Measurements from ENCODE around the gene SLC22A17.
"Not testable (repeated sequence)": the region's sequence is repeated elsewhere in the genome, so short reads cannot be mapped to it uniquely, and the experiment has no call there.

The SLC22A17 gene

DNA sequence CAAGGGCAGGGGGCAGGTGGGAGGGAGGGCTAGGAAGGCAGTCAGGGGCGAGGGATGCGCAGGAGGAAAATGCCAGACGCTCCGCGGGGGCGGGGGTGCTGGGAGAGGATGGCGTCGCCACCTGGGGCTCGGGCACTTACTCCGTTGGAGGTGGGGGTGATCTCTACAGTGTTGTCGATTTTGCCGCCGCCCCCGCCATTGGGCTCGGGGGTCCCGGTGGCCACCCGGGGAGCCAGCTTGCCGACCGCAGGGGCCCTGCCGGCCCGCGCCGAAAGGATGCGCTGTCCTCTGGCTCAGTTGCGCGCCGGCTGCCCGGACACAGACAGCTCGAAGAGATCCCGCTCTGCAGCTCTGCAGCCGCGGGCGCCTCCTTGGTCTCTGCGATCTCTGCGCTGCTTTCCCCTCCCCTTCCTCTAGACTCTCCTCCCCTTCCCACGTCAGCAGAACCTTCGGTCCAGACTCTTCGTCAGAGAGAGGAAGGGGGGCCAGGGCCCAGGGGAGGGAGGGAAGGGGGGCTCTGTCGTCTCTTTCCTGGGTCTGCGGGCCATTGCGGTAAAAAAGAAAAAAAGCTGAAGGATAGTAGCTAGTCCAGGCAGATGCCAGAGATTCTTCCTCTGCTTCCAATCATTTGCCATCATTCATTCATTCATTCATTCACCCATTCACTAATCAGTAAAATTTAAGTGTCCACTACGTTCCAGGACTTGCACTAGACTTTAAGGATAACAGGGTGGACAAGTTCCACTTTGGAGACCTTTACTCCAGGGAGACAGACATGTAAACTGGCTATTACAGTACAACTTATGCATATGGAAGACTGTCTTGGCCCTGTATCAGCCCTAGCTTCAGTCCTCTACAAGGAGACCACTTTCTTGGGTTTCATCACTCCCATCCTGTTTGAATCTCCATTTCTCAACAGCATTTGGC is at the start of gene SLC22A17:
Gene SLC22A17 (minus strand): TSS at position 382 of the 927 bp plus-strand sequence.
- DNase-seq, result peak in 2 of 3 experiments; percentile 86 to 91

DNA sequence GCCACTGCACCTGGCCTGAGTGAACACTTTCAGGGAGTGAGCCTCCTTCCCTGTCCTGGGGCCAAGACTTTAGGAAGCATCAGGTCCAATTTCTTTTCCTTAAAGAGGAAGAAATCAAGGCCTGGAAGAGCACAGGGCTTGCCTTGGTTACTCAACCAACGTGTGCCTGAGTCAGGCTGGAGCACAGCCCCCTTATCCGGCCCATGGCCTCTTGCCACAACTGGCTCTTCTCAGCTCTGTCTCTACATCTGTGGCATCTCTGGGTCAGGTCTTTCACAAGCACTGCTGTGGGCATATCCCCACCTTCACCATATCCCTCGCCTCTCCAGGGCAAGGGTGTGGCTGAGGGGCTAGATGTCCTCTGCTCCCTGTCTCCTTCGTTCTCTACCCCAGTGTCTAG is 48.6 kb upstream of the SLC22A17 start:
- DNase-seq, result no peak

DNA sequence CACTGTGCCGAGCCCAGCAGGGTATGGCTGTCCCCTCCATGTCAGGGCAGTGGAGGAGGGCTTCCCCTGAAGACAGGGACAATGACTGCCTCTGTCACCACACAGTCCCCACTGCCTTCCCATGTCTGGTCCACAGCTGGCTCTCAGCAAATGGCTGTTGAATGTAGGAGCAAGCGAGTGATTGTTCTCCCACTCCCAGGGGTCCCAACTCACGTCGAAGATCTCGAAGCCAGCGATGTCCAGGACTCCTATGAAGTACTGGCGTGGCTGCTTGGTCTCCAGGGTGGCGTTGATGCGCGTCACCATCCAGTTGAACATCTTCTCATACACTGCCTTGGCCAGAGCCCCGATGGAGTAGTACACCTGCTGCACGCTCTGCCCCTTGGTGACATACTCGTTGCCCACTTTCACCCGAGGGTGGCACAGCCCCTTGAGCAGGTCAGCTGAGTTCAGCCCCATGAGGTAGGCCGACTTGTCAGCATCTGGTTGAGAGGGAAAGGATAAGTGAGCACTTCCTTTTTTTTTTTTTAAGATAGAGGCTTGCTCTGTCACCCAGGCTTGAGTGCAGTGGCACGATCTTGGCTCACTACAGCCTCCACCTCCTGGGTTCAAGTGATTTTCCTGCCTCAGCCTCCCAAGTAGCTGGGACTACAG is 47.9 kb upstream of the SLC22A17 start:
- DNase-seq, result not testable (repeated sequence)

DNA sequence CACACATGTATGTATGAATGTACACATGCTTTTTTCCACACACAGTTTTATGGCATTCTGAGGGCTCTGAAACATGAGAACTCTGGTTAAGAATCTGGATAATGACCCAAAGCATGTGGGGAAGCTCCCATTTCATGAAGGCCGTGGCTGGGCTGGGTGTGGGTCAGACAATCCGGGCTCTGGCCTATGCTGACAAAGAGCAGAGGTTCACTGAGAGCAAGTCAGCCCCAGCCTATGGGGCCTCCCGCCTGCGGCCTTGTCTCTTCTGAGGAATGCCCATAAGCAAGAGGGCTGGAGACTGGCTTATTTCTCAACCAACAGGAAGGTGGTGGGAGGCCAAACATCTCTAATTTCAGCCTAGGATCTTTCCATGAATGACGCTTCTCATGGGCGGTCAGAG is 46.9 kb upstream of the SLC22A17 start:
- no peak for DNase-seq

DNA sequence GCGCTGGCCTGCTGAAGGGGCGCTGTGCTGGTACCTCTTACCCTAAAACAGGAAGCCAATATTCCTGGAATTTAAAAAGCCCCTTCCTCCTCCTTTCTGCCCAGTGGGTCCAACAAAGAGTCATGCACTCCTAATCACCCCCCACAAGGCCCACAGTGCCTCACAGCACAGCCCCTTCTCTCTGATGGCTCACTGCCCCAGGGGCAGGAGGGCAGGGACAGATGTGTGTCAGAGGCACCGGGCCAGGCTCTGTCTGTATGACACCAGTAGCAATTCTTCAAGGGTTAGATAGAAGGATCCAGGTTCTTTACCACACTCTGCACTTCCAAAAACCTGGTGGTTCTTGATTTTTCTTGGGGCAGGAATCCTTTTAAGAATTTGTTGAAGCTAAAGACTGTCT is 46.4 kb upstream of the SLC22A17 start:
- no peak for DNase-seq

DNA sequence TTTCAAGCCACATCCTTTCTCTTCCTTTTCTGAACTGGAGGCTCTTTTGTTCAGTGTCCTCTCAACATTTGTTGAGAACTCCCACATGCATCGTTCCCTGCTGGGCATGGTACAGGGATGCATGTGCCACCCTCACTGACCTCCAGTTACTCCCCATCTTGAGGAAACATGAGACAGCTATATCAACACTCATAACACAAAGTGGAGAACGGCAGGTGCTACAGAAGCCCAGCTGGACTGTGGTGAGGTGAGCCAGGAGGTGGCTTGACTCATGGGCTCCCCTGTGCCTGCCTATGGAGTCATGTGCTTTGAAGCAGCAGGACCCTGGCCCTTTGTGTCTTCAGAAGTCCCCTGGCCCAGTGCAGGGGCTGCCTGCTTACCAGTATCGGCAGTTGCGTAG is 45.7 kb upstream of the SLC22A17 start:
- DNase-seq, result peak; percentile 12 to 55 (median 12)

DNA sequence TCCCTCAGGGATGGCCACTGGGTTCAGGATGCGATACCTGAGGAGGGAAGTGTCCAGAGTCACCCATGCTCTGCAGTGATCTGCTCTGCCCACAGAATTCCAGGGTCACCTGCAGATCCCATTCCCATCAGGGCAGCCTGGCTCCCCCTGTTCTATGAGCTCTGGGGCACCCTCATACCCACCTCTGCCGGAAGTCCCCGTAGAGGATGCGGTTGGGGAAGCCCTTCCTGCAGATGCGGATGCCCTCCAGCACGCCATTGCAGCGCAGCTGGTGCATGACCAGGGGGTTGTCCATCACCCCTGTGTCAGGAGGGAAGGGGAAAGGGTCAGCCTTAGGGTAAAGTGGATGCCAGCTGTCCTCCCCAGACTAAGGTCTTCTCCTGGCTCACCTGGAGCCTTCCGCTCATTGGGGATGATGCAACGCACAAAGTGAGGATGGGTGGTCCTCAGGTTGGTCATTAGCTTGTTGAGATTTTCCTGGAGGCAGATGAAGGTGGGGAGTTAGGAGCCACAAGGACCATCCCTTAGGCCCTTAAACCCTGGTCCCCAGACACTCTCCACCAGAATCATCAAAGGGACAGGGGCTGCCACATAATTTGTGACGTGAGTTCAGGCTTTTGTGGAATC is 44.2 kb upstream of the SLC22A17 start:
- no peak for DNase-seq

DNA sequence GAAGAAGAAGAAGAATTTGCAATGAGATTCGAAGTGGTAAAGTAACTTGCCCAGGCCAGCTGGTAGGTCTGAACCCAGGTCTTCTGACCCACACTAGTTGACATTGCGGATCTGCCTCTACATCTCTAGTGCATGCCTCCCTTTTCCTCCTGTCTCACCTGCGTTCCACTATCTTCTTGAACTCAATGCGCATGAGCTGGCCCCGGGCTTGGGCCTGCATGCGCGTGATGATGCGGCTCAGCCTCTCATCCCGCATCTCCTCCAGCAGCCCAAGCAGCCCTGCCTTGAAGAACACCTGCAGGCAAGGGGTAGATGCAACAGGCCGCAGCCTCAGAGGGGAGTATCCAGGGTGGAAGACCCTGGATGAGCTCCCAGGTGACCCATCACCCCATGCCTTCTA is 43.4 kb upstream of the SLC22A17 start:
- DNase-seq, result no peak

DNA sequence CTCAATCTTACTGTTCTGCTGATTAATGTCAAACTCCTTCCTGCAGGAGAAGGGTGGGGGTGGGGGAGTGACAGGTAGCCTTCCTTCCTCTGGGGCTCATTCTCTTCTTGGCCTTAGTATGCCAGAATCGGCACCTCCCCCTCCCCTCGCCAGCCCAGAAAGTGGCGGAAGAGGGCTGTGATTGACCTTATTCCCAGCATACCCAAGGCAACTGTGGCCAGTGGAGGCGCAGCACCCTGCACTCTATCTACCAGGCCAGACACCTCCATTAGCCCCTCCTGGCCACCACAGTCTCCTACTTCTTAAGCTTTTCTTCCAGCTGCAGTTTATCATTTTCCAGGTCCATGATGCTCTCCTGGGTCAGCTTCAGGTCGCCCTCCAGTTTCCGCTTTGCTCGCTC is 39.9 kb upstream of the SLC22A17 start:
- no peak for DNase-seq

DNA sequence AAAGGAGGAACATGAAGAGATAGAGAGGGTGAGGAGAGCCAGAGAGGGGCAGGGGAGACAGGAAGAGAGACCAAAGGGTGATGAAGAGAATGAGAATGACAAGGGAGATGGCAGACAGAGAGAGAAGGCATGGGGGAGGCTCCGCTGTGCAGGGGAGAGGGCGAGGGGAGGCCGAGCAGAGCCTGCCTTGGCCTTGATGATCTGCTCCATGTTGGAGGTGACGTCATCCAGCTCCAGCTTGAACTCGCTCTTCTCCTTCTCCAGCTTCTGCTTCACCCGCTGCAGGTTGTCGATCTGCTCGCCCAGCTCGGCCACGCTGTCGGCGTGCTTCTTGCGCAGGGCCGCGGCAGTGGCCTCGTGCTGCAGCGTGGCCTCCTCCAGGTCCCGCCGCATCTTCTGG is 37.2 kb upstream of the SLC22A17 start:
- DNase-seq, result not testable (repeated sequence)

DNA sequence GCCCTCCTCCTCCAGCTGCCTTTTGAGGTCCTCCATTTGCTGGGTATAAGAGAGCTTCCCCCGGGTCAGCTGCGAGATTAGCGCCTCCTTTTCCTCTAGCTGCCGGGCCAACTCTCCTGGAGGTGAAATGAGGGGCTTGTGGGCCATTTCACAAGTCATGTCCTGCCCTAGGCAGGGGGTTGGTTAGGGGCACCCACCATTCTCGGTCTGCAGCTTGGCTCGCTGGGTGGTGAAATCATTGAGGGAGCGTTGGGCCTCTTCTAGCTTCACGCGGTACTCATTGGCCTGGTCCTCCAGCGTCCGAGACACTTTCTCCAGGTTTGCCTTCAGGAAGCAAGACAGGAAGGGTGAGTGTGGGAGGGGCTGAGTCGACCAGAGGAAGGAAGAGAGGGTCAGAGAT is 36.7 kb upstream of the SLC22A17 start:
- no peak for DNase-seq

DNA sequence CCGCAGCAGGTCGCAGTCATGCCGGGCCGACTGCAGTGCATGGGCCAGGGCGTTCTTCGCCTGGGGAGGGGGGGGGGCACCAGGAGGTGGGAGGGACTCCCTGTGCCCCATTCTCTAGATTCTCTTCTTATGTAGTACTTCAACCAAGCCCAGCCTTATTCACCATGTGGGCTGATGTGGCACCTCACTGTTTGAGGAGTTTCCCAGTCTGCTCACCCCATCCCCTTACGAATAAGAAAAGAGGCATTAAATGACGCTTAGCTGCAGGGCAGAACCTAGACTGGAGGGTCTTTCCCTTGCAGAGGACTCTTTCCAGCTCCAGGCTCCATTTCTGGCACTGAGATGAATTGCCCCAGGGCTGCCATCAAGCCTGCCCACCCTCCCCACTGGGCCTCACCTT is 36.3 kb upstream of the SLC22A17 start:
- DNase-seq, result no peak

DNA sequence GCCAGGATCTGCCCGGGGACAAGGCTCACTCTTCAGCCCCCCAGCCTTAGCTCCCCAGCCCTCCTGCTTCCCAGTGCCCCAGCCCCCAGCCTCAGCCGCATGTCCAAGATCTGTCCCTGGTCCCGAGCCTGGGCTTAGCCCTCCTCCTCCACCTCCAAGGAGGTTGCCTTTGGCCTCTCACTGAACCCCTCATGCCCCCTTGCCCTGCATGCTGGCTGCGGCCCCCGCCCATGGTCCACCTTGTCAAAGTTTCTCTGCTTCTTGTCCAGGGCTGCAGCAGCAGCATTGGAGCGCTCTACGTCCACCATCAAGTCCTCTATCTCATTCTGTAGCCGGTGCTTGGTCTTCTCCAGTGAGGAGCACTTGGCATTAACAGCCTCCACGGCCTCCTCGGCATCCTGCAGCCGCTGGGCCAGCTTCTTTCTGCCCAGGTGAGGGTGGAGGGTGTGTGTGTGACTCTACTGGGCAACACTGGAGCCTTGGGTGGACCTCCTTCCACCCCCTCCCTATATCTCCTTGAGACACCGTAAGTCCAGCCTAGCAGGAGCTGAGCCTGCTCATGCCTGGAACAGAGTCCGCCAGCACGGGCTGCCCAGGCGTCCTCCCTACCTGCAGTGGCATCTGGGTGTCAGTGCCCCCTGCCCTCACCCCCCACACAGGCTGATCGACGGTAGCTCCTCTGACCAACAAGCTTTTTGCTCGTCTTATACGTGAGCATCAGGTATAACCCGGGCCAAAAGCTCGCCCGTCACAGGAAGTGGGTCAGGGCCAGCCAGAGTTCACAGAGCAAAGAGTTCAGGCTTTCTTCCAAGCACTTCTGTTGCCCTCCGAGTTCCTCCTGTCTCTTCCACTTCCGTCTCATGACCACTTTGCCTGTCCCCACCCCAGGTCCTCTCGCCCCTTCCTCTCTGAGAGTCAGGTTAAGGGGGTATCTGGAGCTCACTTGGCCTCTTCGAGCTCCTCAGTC is 35.5 kb upstream of the SLC22A17 start:
- DNase-seq, result no peak

DNA sequence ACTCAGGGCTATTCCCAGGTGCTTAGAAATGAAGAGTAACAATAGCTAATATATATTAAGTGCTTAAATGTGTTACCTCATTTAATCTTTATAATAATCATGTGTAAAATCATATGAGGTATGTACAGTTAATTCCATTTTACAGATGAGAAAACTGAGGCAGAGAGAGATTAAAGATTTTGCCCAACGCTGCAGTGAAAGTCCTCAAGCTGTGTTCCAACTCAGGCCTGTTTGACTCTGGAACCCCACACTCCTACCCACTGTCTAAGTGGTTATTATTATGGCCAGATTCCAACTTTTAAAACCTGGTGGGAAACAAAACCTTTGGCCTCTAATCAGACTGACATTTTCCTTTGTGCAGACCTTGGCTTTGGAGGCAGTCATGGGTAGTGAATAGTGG is 34.3 kb upstream of the SLC22A17 start:
- DNase-seq, result no peak

DNA sequence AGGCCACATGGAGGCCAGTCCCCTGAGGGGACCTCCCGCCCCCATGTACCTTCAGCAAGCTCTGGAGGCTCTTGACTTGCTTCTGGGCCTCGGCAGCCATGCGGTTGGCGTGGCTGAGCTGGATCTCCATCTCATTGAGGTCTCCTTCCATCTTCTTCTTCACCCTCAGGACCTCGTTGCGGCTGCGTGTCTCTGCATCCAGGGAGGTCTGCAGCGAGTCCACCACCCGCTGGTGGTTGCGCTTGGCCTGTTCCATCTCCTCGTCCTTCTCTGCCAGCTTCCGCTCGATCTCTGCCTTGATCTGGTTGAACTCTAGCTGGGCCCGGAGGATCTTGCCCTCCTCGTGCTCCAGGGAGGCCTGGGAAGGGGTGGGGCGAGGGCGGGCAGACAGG is 33.6 kb upstream of the SLC22A17 start:
- not testable (repeated sequence) for DNase-seq

DNA sequence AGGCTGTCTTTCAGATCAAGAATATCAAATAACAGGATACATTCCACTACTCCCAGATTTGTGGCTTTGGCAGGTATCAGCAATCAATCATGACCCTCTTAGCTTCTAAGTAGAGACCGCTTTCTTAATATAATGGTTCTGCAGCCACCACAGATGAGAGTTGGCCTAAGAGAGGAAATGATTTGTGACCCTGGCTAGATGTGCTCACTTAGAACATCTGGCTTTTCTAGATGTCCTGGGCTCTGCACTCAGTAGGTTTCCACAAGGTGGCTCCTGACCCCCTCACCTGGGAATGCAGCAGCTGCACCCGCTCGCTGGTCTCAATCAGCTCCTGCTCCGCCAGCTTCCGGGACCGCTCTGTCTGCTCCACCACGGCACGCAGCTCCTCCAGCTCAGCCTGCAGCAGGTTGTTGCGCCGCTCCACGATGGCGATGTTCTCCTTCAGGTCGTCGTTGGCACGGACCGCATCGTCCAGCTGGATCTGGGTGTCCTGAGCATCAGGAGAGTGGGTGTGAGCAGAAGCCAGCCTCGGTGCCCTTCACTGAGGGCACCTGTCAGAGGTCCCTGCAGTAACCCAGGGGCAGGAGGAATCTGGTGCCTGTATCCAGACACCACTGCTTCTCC is 33.1 kb upstream of the SLC22A17 start:
- no peak for DNase-seq

DNA sequence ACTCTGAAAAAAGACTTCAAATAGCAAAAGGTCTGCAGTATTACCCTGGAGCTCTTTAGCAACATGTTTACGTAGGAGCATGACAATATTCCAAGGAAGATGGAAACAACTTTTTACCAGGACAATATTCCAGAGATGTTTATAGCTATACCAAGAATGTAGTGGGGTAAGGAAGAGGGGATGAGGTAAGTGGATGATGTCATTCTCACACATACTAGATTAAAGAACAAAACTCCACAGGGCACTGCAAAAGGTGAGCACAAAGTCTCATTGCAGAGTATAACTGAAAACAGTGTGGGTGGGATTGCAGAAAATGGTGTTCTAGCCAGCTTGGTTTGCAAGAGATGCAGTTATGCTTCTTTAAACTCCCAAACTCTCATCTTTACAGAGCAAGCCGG is 32.6 kb upstream of the SLC22A17 start:
- no peak for DNase-seq

DNA sequence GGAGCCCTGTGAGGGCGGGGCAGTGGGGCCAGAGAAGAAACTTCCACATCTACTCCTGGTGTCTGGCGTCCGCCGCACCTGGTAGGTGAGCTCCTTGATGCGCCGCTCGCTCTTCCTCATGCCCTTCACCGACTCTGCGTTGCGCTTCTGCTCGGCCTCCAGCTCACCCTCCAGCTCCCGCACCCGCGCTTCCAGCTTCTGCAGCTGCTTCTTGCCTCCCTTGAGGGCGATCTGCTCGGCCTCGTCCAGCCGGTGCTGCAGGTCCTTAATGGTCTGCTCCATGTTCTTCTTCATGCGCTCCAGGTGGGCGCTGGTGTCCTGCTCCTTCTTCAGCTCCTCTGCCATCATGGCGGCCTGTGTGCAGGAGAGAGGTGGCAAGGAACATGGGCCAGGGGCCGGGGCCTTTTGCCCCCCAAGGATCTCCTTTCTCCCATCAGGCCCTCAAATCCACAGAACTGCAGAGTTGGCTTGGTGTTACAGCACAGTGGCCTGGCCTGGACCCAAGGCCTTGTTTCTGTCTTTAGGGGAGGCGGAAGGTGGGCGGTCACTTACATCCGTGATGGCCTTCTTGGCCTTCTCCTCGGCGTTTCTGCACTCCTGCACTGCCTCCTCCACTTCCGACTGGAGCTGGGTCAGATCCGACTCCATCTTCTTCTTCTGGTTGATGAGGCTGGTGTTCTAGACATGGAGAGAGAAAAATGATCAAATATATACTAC is 31.8 kb upstream of the SLC22A17 start:
- DNase-seq, result no peak

DNA sequence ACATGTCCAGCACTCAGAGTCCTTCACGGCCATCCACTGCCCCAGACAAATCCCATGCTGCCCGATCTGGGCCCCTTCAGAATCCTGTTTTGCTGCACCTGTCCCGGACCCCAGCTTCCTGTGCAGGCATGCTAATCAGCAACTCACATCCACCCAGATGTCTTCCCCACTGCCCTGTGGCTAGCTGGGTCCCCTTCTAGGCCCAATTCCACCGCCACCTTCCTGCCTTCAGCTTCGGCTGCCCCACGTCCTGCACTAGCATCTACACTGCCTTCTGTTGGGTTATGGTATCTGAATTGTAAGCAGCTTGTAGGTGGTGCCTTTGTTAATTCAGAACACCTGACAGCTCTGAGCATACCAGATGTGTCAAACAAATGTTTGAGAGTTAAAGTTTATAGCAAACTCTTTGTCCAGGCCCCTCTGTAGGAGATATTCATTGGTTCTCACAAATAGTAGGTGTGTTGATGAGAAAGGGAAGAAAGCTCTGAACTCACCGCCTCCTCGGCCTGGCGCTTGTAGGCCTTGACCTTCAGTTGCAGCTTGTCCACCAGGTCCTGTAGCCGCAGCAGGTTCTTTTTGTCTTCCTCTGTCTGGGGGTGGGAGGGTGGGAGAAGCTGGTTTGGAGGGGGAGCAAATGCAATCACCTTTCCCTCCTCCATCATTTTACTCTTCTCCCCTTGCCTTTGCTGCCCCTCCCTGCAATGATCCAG is 30.2 kb upstream of the SLC22A17 start:
- DNase-seq, result no peak

DNA sequence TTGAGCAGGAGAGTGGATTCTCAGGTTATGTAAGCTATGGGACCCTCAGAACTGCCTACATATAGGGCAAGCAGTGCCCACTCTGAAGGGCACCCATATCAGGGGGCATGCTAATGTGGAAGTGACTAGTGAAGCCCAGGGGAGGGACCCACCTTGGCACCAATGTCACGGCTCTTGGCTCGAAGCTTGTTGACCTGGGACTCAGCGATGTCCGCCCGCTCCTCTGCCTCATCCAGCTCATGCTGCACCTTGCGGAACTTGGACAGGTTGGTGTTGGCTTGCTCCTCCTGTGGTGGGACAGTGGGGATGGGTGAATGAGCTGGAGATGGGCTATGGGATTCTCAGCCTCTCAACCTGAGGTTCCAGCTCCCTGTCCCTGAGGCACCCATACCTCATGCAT is 29.6 kb upstream of the SLC22A17 start:
- DNase-seq, result no peak

DNA sequence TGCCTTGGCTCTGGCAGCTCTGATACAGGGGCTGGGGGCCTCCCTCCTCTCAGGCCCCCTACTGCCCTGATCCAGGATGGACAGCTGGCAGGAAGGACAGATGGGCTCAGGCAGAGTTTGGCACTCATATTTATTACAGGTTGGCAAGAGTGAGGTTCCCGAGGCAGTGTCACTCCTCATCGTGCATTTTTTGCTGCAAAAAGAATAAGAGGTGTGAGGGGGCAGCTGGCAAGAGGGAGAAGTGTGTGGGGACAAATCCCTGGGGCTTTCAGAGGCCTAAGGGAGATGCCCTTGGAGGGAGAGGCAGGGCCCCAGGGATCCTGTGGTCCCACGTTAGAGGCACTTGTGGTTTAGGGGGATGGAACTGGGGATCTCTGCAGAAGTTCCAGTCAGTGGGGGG is 29.2 kb upstream of the SLC22A17 start:
- DNase-seq, result no peak
